SIG-M5 treated with dmso at 0.1 percent for 504 hours (cell line): ENCODE measurements around the gene AGMAT.
A peak's percentile ranks its signal among the peaks of the same experiment; 100 is the strongest.

Source experiments
- DNase-seq: peaks from one replicate; lab custom pipeline; 2025; ENCODE audit not compliant: unreplicated experiment; lab: John Stamatoyannopoulos, UW

Gene AGMAT

DNA sequence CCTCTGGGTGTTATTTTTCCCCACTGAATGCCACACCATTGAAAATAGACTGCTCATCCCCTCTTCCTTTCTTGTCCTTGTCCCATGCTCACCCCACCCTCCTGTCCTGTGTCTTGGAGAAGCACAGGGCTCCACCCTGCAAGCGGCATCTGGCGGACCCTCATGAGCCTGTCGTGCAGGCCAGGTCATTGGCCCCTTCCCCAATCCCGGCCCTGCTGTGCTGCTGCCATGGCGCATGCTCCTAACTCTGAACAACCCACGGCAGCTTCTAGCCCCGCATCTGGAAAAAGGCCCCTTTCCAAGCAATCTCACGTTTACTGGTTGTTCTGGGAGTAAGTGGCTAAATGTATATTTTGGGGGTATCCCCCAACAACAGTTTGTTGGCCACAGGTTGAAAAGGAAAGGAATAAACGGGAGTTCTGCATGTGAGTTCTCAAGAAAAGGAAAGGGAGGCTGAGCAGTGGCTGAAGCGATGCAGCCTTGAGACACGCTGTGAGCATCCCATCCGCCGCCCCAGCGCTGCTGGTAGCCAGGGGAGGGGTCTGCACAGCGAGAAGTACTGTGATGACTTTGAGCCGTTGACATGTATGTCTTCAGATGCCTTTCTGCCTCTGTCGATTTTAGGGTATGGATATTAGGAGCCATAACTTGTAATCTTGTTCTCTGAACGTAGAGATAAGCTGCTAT is 16.3 kb downstream of the AGMAT start:
- no peak for DNase-seq

DNA sequence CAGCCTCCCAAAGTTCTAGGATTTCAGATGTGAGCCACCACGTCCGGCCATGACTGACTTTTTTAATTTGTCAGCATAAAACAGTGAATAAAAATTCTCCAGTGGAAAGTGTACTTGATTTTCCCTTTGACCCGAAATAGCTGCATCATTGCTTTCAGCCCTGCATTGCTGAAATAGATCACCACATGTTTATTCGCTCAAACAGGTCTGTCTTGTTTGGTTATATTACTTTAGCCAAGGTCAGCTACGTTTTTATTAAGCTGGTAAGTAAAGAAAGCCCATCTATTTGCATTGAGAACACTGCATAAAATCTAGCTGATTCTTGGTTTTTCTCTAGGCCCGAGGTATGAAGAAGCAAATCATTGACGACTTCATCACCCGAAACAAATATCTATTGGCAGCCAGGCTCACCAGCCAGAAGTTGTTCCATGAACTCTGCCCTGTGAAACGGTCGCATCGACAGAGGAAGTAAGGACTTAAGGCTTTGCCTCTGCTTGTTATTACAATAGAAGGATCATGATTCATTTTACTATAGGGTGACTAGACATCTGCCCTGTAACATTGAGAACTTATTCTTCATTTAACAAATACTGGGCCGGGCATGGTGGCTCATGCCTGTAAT is 25.6 kb downstream of the AGMAT start:
- peak; percentile 45 for DNase-seq

DNA sequence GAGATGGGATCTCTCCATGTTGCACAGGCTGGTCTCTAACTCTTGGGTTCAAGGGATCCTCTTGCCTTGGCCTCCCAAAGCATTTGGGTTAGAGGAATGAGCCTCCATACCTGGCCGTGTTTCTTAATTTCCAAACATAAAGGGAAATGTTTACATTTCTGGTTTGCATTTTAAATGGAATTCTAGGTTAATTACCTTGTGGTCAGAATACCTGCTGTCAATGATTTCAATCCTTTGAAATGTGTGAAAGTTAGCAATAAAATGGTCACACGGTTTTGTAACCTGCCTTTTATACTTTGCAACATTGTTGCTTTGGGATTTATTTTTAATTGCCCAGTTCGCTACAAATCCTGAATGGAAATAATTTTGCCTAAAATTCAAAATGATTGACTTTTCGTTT is 26.3 kb downstream of the AGMAT start:
- no peak for DNase-seq

DNA sequence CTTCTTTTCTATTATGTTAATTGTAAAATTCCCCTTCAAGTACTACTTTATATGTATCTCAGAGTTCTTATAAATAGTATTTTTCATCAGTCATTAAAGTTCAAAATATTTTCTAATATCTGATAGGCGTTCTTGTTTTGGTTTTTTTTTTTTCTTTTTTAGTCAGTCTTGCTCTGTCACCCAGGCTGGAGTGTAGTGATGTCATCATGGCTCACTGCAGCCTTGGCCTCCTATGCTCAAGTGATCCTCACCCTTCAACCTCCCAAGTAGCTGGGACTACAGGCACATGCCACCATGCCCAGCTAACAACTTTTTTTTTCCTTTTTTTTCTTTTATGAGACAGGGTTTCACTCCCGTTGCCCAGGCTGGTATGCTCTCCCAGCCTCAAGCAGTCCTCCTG is 27.3 kb downstream of the AGMAT start:
- no peak for DNase-seq

DNA sequence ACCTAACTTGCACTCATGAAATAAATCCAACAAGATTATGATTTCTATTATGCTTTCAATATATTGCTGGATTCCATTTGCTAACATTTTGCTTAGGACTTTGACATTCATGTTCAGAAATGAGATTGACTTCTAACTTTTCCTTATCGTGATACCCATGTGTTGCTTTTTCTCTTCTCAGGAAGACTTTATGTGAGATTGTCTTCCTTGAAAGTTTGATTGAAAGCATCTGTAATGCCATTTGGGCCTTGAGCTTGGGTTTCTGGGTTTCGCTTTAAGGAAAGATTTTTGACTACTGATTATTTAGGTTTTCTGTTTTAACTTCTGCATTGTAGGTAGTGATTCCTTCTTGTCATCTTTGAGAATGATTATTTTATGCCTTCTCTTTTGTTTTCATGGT is 27.8 kb downstream of the AGMAT start:
- no peak for DNase-seq

DNA sequence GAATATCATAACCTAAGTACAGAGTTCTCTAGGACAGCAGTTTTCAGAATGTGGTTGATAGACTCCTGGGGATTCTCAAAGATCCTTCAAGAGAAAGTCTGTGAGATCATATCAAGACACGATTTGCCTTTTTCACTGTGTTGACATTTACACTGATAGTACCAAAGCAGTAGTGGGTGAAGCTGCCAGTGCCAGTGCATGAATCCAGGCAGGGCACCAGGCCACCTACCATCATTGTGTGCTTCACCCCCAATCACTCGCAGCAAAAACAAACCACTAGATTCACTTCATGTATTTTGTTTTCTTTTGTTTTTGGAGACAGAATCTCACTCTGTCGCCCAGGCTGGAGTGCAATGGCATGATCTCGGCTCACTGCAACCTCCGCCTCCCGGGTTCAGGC is 34.3 kb downstream of the AGMAT start:
- no peak for DNase-seq

DNA sequence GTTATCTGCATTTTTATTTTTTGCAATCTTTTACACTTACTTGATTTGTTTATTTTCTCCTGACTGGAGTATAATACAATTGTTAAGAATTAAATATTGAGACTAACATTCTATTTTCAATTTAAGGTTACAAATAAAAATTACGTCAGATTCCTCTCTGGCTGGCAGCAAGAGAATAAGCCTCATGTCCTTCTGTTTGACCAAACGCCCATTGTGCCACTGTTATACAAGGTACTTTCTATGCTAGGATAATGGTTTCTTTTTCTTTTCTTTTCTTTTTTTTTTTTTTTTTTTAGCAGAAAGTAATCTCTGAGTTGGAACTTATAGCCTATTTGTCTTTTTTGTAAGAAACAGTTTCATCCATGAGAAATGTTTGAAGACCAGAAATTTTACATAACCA is 38.2 kb downstream of the AGMAT start:
- DNase-seq = no peak

DNA sequence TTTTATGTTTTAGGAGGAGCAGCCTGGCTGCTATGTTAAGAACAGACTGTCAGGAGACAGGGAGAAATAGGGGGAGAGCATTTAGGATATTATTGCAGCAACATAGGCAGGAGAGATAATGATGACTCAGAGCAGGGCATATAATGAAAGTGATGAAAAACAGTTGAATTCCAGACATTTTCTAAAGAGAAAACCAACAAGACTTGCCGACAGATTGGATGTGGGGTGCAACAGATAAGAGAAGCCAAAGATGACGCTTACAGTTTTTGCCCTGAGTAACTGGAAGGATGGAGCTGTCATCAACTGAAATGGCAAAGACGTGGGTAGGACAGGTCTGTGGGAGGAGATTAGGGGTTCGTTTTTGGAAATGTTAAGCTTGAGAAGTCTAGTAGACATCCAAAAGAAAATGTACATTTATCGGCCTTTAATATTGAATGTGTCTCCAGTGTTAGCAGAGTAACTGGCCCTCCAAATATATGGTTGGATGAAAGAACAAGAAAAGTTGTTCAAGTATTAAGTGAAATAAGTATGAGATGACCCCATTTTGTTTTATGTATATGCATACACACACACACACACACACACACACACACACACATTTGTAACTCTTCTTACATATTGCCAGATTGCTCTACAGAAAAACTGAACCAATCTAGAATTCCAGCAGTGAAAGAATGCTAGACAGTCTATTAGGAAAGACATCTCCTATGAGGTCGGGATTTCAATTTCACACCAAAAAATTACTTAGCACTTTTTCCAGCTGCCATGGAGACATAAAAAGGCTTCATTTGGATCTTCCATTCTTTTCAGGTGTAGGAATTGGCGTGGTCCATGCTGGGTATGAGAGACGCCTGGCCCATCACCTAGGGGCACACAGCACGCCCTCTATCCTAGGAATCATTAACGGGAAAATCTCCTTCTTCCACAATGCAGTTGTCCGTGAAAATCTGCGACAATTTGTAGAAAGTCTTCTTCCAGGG is 41.0 kb downstream of the AGMAT start:
- DNase-seq = no peak

DNA sequence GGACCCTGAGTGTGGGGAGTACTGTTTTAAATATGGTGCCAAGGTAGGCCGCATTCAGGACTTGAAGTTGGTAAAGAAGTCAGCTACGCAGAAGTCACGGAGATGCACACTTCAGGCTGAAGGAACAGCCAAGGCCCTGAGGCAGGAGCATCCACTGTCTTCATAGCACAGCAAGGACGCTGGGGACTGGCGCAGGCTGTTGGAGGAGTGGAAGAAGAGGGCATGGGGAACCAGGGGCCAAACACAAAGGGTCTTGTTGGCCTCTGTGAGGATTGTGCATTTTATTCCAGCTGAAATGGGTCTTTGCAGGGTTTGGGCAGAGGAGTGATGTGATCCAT is 41.6 kb downstream of the AGMAT start:
- DNase-seq = no peak

DNA sequence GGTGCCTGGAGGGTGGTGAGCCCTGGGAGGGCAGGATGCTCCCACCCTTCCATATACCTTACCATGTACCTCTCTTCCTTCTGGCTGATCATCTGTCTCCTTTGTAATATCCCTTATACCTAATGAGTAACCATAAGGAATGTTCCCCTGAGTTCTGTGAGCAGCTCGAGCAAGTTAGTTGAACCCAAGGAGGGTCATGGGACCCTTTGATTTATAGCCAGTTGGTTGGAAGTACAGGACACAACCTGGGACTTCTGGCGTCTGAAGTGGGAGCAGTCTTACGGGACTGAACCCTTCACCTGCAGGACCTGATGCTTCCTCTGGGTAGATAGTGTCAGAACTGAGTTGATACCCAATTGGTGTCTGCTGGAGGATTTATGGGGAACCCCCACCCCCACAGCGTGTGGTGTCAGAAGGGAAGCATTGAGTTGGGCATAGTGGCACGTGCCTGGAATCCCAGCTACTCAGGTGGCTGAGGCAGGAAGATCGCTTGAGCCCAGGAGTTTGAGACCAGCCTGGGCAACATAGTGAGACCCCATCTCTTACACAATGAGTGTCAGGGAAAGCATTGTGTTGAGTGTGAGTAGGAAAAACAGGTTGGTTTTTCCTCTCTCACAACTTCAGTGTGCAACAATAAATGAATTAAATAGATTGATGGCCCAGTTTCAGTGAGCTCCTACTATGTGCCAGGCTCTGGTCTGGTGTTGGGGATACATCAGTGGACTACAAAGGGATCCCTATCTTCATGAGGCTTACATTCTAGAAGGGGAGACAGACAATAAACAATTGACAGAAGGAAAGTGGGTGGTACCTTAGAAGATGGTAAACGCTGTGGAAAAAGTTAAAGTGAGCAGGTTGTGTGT is 42.2 kb downstream of the AGMAT start:
- no peak for DNase-seq

DNA sequence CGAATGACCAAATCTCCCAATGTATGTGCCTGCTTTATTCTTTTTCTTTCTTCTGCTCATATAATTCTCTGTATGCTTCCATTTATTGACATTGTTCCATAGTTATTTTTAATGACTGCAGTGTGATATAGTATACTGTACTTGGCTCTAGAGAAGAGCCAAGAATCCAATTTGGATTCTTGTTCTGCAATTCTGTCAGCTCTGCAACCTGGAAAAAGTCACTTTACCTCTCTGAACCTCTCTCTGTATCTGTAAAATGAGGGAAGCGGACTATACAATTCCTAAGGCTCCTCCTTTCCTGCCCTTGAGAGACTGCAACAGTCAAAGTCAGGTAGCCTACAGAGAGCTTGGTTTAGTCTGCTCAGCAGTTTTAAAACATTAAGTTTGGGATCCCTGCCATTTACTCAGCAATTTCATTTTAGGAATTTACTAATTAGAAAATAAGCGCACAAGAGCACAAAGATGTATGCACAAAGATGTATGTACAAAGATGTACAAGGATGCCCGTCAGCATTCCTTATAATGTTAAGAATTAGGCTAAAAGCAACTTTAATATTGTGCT is 43.5 kb downstream of the AGMAT start:
- DNase-seq = no peak

DNA sequence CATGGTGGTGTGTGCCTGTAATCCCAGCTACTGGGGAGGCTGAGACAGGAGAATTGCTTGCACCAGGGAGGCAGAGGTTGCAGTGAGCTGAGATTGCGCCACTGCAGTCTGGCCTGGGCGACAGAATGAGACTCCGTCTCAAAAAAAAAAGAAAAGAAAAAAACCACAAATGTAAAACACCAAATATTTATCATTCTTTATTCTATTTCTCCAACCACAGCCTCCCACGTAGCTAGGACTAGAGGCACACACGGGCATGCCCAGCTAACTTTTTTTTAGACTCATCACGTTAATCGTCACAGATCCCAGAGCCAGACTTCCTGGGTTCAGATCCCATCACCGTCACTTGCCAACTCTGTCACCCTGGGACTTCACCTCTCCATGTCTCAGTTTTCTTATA is 44.7 kb downstream of the AGMAT start:
- no peak for DNase-seq

DNA sequence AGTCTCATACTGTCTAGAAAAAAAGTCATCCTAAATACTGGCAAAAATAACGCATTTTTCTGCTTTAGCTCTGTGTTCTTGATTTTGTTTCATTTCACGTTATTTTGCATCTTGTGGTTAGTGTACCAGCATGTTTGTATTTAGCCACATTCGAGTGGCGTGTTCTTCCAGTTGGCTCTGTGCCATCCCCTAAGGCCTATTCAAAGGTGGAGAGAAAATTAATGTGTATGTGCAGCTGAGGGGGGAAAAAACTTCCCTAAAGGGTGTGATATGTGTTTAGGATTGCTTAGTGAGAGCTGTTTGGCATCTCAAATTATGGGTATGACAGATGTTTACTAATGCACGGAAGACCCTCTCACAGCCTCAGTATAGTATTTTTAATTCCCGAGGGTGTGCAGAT is 46.1 kb downstream of the AGMAT start:
- no peak for DNase-seq

DNA sequence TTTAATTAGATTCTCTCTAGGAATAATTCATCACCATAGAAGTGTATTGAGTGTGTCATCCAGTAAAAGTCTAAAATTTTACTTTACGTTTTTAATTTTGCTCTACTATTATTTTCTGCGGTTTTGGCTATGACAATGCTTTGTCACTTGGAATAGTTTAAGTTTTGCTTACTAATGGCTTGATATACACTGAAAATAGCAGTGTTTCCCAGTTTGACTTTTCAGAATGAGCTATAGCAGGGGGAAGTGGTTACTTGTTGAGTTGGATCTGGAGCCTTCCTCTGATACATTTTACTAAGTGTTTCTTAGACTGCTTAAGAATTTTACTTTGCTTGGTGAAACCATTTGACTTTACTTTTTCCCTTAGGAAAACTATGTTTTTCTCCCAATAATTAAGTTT is 53.2 kb downstream of the AGMAT start:
- DNase-seq = no peak

DNA sequence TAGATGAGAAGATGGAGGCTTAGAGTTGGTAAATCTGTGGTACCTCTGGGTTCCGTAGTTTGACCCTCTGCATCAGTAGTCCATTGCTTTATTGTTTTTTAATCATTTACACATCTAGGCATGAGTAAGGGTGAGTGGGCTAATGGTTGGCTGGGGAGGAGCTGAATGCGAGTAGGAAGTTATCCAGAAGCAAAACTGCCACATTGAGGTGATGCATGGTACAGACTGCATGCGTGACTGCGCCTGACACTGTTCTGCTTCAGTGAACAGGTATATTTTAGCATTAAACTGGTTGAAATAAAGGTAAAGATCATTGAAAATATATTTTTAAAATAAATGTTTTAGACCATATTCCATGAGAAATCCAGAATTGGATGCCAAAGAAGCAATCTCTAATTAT is 53.8 kb downstream of the AGMAT start:
- no peak for DNase-seq

DNA sequence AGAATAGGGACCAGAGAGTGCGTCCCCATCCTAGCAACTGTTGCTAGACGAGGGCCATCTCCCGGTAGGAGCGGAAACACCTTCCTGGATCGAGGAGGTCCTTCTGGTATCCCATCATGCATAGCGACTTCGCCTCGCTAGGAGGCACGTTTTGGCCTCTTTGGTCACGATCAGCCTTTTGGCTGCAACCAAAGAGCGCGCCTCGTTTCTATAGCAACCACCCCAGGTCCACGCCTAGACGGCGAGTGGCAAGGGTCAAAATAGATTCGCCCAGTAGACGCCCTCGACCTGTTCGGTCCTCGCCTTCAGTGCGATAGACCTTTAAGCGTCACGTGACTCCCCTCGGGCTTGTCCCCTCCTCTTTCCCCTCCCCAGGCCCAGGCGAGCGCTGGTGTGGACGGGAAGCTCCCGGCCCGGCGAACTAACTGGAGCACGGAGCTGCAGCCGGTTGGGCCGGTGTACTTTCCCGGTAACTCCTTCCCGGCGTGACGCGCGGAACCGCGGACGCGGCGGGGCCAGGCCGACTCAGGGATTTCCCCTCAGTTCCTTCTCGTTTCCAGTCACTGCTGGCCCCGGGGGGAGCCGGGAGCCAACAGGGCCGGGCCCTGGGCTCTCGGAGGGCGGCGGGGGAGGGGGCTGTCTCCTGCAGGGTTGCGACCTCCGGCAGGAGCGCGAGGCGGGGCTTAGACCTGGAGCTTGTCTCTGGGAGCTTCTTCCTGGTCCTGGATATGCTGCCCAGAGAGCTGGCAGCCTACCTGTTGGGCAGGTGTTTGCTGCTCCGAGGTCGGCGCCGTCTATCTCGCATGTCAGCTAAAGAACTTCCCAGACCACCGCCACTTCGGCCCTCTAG is 58.1 kb downstream of the AGMAT start, which contains the start of gene DNAJC16:
Gene DNAJC16 (plus strand): TSS at position 359 of the 850 bp plus-strand sequence. CDS start 2,258 bp downstream, outside the sequence.
- DNase-seq = peak; percentile 99

DNA sequence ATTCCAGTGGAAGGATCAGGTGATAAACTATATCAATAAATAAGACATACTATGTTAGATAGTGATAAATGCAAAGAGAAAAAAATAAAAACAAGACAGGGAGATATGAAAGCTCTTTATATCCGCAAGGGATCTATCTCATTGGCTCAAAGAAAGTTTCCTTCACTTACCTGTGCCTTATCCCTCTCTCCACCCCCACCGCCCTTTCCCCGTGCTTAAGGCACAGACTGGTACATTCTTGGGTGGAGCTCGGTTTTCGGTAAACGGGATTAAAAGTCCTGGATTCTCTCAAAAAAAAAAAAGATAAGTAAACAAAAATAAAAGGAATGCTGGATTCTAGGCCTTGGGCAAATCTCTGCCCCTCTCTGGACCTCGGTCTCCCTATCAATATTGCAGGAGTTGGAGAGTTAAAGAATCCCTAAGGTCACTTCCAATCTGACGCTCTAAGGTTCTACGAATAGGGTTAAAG is 58.8 kb downstream of the AGMAT start:
- DNase-seq = no peak

DNA sequence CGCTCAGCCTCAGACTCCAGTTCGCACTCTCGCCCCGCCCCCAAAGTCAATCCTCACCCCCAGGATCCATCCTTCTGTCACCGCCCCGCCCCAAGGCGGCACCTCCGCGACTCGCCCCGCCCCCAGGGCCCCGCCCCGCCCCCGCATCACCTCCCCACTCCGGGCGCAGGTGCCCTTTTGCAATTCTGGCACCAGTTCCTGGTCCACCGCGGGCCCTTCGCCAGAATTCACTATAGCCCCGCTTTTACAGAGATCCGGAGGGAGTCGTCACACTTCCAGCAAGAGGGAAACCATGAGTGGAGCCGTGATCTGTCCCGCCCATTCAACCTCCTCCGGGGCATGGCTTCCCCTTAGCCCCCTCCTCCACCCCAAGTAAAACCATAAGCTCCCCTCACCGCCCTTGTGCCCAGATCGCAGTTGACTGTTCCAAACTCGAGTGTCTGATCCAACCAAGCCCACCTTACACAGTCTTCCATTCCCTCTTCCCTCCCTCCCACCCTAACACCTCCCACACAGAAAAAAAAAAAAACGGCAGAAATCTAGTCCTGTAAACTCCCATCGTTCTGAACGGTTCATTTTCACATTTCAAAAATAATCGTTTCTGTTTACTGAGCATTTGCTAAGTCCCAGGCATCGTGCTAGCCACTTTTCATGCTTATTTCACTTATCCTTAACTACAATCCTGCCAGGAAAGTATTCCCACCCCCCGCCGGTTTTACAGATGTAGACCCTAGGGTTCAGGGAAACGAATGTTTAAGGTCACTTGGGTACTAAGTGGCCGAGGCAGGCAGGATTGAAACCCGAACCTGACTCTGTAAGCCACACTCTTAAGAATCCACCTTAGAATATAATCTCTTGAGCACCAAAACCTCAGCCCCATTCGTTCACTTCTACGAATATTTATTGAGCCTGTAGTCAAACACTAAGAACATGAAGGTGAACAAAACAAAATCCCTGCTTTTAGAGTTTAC is 59.5 kb downstream of the AGMAT start:
- no peak for DNase-seq
